ENCODE measurements around the gene TMC4.
A peak's percentile ranks its signal among the peaks of the same experiment; 100 is the strongest.

The TMC4 gene

DNA sequence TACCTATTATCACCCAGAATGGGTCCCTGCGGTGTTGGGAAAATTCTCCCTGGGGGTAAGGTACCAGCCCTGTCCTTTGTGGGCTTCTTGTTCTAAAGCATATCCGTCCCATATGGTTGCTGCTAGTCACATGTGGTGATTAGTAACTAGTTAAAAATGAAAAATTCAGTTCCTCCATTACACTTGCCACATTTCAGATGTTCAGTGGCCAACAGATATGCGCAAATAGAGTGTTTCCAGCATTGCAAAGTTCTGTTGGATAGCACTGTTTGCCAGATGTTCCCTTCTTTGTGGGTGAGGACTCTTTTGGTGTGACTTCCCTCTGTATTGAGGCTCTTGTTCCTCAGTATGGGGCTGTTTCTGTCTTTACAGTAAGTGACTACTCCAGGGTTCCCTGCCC lies 31.6 kb downstream of the TMC4 start:
- TF ChIP-seq, protein P1, sequence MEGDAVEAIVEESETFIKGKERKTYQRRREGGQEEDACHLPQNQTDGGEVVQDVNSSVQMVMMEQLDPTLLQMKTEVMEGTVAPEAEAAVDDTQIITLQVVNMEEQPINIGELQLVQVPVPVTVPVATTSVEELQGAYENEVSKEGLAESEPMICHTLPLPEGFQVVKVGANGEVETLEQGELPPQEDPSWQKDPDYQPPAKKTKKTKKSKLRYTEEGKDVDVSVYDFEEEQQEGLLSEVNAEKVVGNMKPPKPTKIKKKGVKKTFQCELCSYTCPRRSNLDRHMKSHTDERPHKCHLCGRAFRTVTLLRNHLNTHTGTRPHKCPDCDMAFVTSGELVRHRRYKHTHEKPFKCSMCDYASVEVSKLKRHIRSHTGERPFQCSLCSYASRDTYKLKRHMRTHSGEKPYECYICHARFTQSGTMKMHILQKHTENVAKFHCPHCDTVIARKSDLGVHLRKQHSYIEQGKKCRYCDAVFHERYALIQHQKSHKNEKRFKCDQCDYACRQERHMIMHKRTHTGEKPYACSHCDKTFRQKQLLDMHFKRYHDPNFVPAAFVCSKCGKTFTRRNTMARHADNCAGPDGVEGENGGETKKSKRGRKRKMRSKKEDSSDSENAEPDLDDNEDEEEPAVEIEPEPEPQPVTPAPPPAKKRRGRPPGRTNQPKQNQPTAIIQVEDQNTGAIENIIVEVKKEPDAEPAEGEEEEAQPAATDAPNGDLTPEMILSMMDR (conservative IDR thresholded peaks at IDR 0.05), result no peak
- peak overlapping the region; percentile 97; the same call in 1 of the 2 replicates for H3K27ac ChIP-seq

DNA sequence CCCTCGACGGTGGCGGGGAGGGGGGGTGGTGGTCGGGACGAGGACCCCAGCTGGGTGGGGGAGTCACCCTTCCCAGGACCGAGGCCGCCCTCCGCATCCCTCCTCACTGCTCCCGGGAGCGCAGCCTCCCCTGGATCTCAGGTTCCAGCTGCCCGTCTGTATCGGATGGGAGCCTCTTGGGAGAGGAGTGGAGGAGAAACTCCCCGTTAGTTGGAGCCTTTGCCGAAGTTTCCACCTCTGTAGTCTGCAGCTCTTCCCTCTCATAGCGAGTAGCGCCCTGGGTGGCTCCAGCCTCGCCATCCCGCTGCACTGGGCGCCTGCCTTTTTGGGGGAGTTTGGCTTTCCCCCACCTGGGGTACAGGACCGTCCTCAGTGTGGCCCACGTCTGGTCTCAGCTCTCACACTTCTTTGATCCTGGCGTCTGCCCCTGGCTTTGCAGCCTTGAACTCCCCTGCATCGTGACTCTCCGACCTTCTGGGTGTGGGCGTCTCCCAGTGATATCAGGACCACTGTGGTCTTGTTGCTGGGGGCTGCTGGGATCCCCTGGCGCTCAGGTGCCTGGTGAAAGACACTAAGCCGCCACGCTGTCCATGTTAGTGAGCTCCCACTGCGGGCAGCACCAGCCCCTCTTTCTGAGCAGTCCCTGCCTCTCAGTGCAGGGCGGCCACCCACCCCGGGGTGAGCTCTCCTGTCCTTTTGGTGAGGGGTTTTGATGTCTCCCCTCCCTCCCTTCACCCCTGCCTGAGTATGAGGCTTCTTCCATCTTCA lies 34.3 kb downstream of the TMC4 start:
- TF ChIP-seq, protein P1 (conservative IDR thresholded peaks at IDR 0.05), result no peak
- peak overlapping the region; percentile 97 for H3K27ac ChIP-seq

DNA sequence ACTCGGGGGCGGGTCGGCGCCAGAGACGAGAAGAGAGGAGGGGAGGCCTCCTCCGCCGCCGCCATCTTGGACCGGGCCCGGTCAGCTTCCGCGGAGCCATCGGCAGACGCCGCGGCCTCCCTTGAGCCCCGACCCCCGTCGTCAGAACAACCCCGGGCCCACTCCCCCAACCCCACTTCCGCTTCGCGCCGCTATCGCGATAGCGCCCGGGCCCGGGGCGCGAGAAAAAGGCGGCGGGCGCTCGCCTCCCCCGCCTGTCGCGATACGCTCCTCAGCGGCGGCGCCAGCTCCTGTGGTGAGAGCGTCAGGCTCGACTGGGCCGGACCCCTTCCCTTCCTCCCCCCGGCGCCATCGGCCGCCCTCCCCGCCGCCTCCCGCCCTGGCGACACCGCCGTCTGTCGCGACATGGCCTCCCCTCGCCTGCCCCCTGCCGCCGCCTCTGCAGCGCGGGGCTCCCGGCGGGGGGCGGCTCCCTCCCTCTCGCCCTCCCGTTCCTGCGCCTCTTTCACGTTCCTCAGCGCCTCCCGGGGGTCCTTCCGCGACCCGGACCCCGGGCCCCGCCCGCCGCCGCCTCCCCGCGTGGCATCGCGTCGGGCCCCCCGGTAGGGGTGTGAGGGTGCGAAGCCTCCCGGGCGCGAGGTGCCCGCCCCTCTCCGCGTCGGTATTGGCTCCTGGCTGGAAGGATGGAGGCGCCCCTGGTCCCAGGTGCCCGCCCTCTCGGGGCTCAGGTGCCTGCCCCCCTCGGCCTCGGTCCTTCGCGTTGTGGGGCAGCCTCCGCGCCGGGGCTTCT lies 35.1 kb downstream of the TMC4 start, which contains the start of gene CNOT3:
CNOT3 (plus strand) TSS at position 64 of the 790 bp plus-strand sequence. CDS start 5,217 bp downstream, outside the sequence.
- TF ChIP-seq, protein P1 (conservative IDR thresholded peaks at IDR 0.05), result peak; percentile 39
- H3K27ac ChIP-seq, result peak within 1 kb of the TSS; percentile 97

DNA sequence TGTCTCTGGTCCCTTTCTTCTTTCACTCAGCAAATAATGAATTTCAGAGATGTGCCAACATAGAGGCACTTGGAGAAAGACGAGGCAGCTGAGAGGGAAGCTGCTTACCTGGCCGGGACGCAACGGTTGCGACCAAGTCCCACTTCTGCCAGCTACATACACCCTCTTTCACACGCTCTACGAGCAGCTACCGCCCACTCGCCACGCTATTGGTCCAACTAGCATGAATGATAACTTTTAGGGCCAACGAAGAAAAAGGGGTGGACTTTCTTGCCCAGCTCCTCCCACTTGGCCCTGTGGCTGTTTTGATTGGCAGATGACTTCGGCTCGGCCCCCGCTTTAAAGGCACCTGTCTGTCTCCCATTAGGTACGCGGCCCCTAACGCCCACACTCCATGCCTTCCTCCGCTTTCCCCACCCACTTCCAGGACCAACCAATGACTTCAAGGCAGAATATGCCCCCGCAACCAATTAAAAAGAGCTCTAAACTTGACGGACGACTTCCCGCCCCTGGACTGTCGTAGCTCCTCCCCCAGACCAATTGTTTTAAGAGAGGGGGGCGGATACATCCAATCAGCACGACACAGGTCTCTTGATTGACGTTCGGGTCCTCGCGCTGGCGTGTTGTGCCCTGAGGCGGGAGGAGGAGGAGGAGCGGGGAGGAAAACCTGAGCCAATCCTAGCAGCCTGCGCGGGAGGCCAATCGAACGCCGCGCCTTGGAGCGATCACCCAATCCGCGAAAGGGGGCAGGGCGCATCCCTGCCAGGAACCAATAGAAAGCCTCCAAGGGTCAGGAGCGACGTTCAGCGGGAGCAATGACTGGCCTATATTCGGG lies 35.9 kb downstream of the TMC4 start:
- H3K27ac ChIP-seq, result peak overlapping the region; percentile 97
- TF ChIP-seq, protein P1 (conservative IDR thresholded peaks at IDR 0.05), result no peak

DNA sequence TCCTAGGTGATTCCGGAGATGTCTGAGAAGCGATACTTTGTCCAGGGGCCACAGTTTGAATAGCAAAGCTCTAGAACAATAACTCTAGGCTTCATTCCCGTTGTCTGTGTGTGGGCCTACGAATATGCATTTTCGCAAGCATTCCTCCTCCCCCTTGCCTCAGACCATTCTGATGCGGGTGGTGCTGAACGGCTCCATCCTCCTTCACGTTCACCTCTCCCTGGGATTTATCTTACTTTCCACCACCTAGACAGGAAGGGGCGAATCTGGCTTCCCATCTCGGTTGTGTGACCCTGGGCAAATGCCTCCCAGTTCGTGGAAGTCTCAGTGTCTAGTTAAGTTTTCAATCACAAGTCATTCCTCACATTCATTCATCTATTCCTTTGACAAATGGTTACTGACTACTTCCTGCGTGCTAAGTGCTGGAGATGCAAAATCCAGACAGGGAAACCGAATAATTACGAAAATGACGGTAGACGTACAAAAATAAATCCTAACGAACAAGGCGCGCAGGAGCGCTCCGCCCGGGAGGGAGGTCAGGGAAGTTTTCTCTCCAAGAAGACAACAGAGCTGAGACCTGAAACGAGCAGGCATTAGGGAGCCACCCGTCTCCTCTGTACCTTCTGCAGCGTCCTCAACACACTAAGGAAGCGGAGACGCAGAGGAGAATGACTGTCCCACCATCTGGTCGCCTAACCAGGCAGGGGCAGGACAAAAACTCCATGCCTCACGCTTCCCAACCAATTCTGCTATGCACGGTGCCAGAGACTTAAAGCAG lies 36.7 kb downstream of the TMC4 start:
- peak overlapping the region; percentile 79 for H3K27ac ChIP-seq
- TF ChIP-seq, protein P1 (conservative IDR thresholded peaks at IDR 0.05), result no peak

DNA sequence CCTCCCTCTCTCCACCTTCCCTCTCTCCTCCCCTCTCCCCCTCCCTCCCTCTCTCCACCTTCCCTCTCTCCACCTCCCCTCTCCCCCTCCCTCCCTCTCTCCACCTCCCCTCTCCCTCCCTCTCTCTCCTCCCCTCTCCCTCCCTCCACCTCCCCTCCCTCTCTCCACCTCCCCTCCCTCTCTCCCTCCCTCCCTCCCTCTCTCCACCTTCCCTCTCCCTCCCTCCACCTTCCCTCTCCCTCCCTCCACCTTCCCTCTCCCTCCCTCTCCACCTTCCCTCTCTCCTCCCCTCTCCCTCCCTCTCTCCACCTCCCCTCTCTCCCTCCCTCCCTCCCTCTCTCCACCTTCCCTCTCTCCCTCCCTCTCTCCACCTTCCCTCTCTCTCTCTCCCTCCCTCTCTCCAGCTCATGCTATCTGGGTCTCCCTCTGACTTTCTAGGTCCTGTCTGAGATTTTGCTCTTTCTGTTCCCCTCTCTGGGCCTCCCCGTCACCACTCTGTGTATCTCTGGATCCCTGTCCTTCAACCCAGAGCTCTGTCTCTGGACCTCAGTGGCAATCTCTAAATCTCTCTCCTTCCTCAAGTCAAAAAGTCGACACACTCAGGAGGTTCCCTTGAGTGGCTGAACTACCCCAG lies 38.9 kb downstream of the TMC4 start:
- H3K27ac ChIP-seq, result no peak overlapping the region; the same call in 1 of the 2 replicates
- TF ChIP-seq, protein P1 (conservative IDR thresholded peaks at IDR 0.05), result no peak
